Neural progenitor cell (in vitro differentiated cells): ENCODE measurements around the gene RXRA. TPM values are rescaled to one million over a fixed set of nuclear protein-coding genes. Genes with fewer than 3 reads are reported as not detected.

ENCODE experiments used
- DNase-seq: peaks from one replicate; pipeline ENCODE4 v3.0.0-alpha.2; 2016; ENCODE audit warnings: low spot score
- H2AFZ ChIP-seq: fragments of 200-600 bp; sonication (generic); replicated peaks from 2 replicates; pipeline ENCODE4 v1.6.1; 2016; ENCODE audit warnings: antibody characterized with exemption
- H3F3A ChIP-seq: fragments of 200-600 bp; sonication (generic); 2 replicates; pipeline ENCODE4 v1.6.1; 2016; ENCODE audit warnings: antibody characterized with exemption, low read depth
- H3K27ac ChIP-seq: fragments of 200-600 bp; sonication (generic); 2 replicates; pipeline ENCODE4 v1.5.1; 2016; ENCODE audit warnings: mild to moderate bottlenecking
- H3K27me3 ChIP-seq: fragments of 200-600 bp; sonication (generic); 2 replicates; pipeline ENCODE4 v1.6.1; 2016; ENCODE audit warnings: mild to moderate bottlenecking, moderate library complexity
- H3K36me3 ChIP-seq: fragments of 200-600 bp; sonication (generic); 2 replicates; pipeline ENCODE4 v1.5.1; 2016
- H3K4me1 ChIP-seq: fragments of 200-600 bp; sonication (generic); 2 replicates; pipeline ENCODE4 v1.6.1; 2016; ENCODE audit warnings: mixed run types
- H3K4me2 ChIP-seq: fragments of 200-600 bp; sonication (generic); 2 replicates; pipeline ENCODE4 v1.6.1; 2016
- H3K4me3 ChIP-seq: fragments of 200-600 bp; sonication (generic); 2 replicates; pipeline ENCODE4 v1.5.1; 2016
- H3K79me2 ChIP-seq: fragments of 200-600 bp; sonication (generic); 2 replicates; pipeline ENCODE4 v1.6.1; 2016; ENCODE audit warnings: low read depth
- H3K9ac ChIP-seq: fragments of 200-600 bp; sonication (generic); 2 replicates; pipeline ENCODE4 v1.6.1; 2016
- H3K9me3 ChIP-seq: fragments of 200-600 bp; sonication (generic); 2 replicates; pipeline ENCODE4 v1.5.1; 2016; ENCODE audit warnings: low read depth
- H4K20me1 ChIP-seq: fragments of 200-600 bp; sonication (generic); 2 replicates; pipeline ENCODE4 v1.6.1; 2016; ENCODE audit warnings: low read depth
- H3K27ac Mint-ChIP-seq: 3 replicates; pipeline ENCODE4 v1.8.0; 2021; ENCODE audit warnings: mixed read lengths
- H3K27me3 Mint-ChIP-seq: 2 replicates; pipeline ENCODE4 v1.8.0; 2022; ENCODE audit warnings: low read depth, mild to moderate bottlenecking, inconsistent platforms, moderate library complexity, mixed read lengths; ENCODE audit not compliant: insufficient read depth
- H3K36me3 Mint-ChIP-seq: 3 replicates; pipeline ENCODE4 v1.8.0; 2021; ENCODE audit warnings: mixed read lengths
- H3K4me1 Mint-ChIP-seq: 3 replicates; pipeline ENCODE4 v1.8.0; 2021; ENCODE audit warnings: mixed read lengths
- H3K4me3 Mint-ChIP-seq: 3 replicates; pipeline ENCODE4 v1.8.0; 2021; ENCODE audit warnings: mild to moderate bottlenecking, moderate library complexity, mixed read lengths
- H3K9me3 Mint-ChIP-seq: 3 replicates; pipeline ENCODE4 v1.8.0; 2020; ENCODE audit warnings: mixed read lengths
- CTCF ChIP-seq: fragments of 200-600 bp; sonication (generic); IDR thresholded peaks from 2 replicates; pipeline ENCODE4 v1.5.1; 2017; ENCODE audit warnings: antibody characterized with exemption, mild to moderate bottlenecking
- EZH2 ChIP-seq: fragments of 200-600 bp; sonication (generic); IDR thresholded peaks from 2 replicates; pipeline ENCODE4 v1.6.1; 2017; ENCODE audit warnings: antibody characterized with exemption, mild to moderate bottlenecking, moderate library complexity
- EZH2phosphoT487 ChIP-seq: fragments of 200-600 bp; sonication (generic); IDR thresholded peaks from 2 replicates; pipeline ENCODE4 v1.6.1; 2017; ENCODE audit warnings: antibody characterized with exemption
- total RNA-seq: library from RNA; depleted of rRNA; stranded (reverse); fragments of >200 nt; gene quantifications from 2 replicates; pipeline ENCODE4 v1.2.3, GENCODE V29; 2015; ENCODE audit warnings: low replicate concordance

The RXRA gene
- total RNA-seq, 1 donor from 2014 or later = 11.6 TPM

GRCh38 chr9:134420281-134420845, 94.1 kb downstream of the RXRA start:
- H3K9ac ChIP-seq = no peak overlapping the region
- H3K4me3 ChIP-seq = no peak overlapping the region
- no peak overlapping the region for H2AFZ ChIP-seq
- no peaks in the 10 kb centered on the region for H3K27me3 ChIP-seq
- no peaks in the 10 kb centered on the region for H3K36me3 ChIP-seq
- Mint-ChIP-seq H3K27ac (no peak overlapping the region), H3K4me3 (no peak overlapping the region), H3K4me1 (no peaks in the 10 kb centered on the region), H3K36me3 (no peaks in the 10 kb centered on the region), H3K27me3 (no peaks in the 10 kb centered on the region), H3K9me3 (no peaks in the 10 kb centered on the region)
- no peaks in the 10 kb centered on the region for H3F3A ChIP-seq
- no peak overlapping the region for H3K27ac ChIP-seq
- H4K20me1 ChIP-seq = peaks cover 39% of the 10 kb centered on the region
- no peak for DNase-seq
- no peaks in the 10 kb centered on the region for H3K9me3 ChIP-seq
- H3K4me1 ChIP-seq = no peaks in the 10 kb centered on the region
- no peaks in the 10 kb centered on the region for H3K79me2 ChIP-seq
- TF ChIP-seq EZH2phosphoT487 = no peak
- TF ChIP-seq CTCF = no peak
- no peak for TF ChIP-seq EZH2
- H3K4me2 ChIP-seq = no peak overlapping the region

- H4K20me1 ChIP-seq = peaks cover 34% of the 10 kb centered on the region
- no peaks in the 10 kb centered on the region for H3F3A ChIP-seq
- Mint-ChIP-seq H3K36me3 (no peaks in the 10 kb centered on the region), H3K27me3 (no peaks in the 10 kb centered on the region), H3K4me1 (no peaks in the 10 kb centered on the region), H3K27ac (no peak overlapping the region), H3K9me3 (no peaks in the 10 kb centered on the region), H3K4me3 (no peak overlapping the region)
- TF ChIP-seq EZH2 = no peak
- TF ChIP-seq CTCF = no peak
- no peak for TF ChIP-seq EZH2phosphoT487
- no peaks in the 10 kb centered on the region for H3K36me3 ChIP-seq
- no peak for DNase-seq
- no peaks in the 10 kb centered on the region for H3K79me2 ChIP-seq
- no peaks in the 10 kb centered on the region for H3K9me3 ChIP-seq
- no peak overlapping the region for H3K4me3 ChIP-seq
- H3K4me1 ChIP-seq = no peaks in the 10 kb centered on the region
- H3K9ac ChIP-seq = no peak overlapping the region
- H3K27me3 ChIP-seq = no peaks in the 10 kb centered on the region
- H3K4me2 ChIP-seq = no peak overlapping the region
- H3K27ac ChIP-seq = no peak overlapping the region
- no peak overlapping the region for H2AFZ ChIP-seq
Measured at GRCh38 chr9:134420974-134421432, 94.7 kb downstream of the RXRA start.

- Histone ChIP-seq H3K27ac (no peak overlapping the region), H3K4me1 (no peaks in the 10 kb centered on the region), H3F3A (no peaks in the 10 kb centered on the region), H3K4me3 (no peak overlapping the region), H3K27me3 (no peaks in the 10 kb centered on the region), H3K4me2 (no peak overlapping the region), H2AFZ (no peak overlapping the region), H4K20me1 (peaks cover 34% of the 10 kb centered on the region), H3K36me3 (no peaks in the 10 kb centered on the region), H3K9me3 (no peaks in the 10 kb centered on the region), H3K9ac (no peak overlapping the region), H3K79me2 (no peaks in the 10 kb centered on the region)
- no peak for DNase-seq
- no peak for TF ChIP-seq EZH2
- TF ChIP-seq CTCF = no peak
- TF ChIP-seq EZH2phosphoT487 = no peak
- H3K4me3 Mint-ChIP-seq = no peak overlapping the region
- H3K36me3 Mint-ChIP-seq = no peaks in the 10 kb centered on the region
- no peaks in the 10 kb centered on the region for H3K9me3 Mint-ChIP-seq
- no peaks in the 10 kb centered on the region for H3K27me3 Mint-ChIP-seq
- no peak overlapping the region for H3K27ac Mint-ChIP-seq
- no peaks in the 10 kb centered on the region for H3K4me1 Mint-ChIP-seq
Measured at GRCh38 chr9:134421888-134422287, 95.6 kb downstream of the RXRA start.
